NT2/D1 (cell line): Measurements from ENCODE around the gene LPP.

Source experiments
- SUZ12 ChIP-seq: IDR thresholded peaks from 2 replicates; pipeline ENCODE4 v1.6.1; 2011; ENCODE audit not compliant: insufficient read length, insufficient read depth; ENCODE audit errors: extremely low read depth
- YY1 ChIP-seq: IDR thresholded peaks from 2 replicates; pipeline ENCODE4 v1.6.1; 2011; ENCODE audit not compliant: insufficient read length, insufficient read depth

GRCh38 chr3:188126276-188126675 is 27.7 kb upstream of the LPP start:
- no peak for TF ChIP-seq YY1
- TF ChIP-seq SUZ12: no peak
